SK-N-SH (cell line): Measurements from ENCODE around the gene TSPAN11.

Experiments used
- EZH2phosphoT487 ChIP-seq: fragments of 200-600 bp; sonication (generic); IDR thresholded peaks from 2 replicates; pipeline ENCODE4 v1.6.1; 2017; ENCODE audit warnings: low read depth, mixed run types, mild to moderate bottlenecking, antibody characterized with exemption, moderate library complexity, borderline replicate concordance
- GABPA ChIP-seq: IDR thresholded peaks from 2 replicates; pipeline ENCODE4 v1.4.0; 2012; ENCODE audit warnings: low read depth, mild to moderate bottlenecking
- MXI1 ChIP-seq: IDR thresholded peaks from 2 replicates; pipeline ENCODE4 v1.6.1; 2012; ENCODE audit warnings: mild to moderate bottlenecking, low read depth, low read length, improper control_type of control experiment
- RAD21 ChIP-seq: IDR thresholded peaks from 2 replicates; pipeline ENCODE4 v1.6.1; 2012; ENCODE audit warnings: mild to moderate bottlenecking, low read length
- RFX5 ChIP-seq: IDR thresholded peaks from 2 replicates; pipeline ENCODE4 v1.6.1; 2012; ENCODE audit warnings: mild to moderate bottlenecking, improper control_type of control experiment, low read length
- TAF1 ChIP-seq: IDR thresholded peaks from 2 replicates; pipeline ENCODE4 v1.6.1; 2012; ENCODE audit warnings: low read depth, mild to moderate bottlenecking, low read length, moderate library complexity, borderline replicate concordance
- TF ChIP-seq, protein P1 (sequence below): fragments of 200-600 bp; sonication (generic); IDR thresholded peaks from 2 replicates; pipeline ENCODE4 v1.6.1; 2017; ENCODE audit warnings: antibody characterized with exemption, mild to moderate bottlenecking, moderate library complexity
- TF ChIP-seq, protein P2 (sequence below): IDR thresholded peaks from 2 replicates; pipeline ENCODE4 v1.4.0; 2012; ENCODE audit warnings: low read depth, borderline replicate concordance
- TF ChIP-seq, protein P3 (sequence below): IDR thresholded peaks from 2 replicates; pipeline ENCODE4 v1.4.0; 2012; ENCODE audit warnings: low read depth, borderline replicate concordance

DNA sequence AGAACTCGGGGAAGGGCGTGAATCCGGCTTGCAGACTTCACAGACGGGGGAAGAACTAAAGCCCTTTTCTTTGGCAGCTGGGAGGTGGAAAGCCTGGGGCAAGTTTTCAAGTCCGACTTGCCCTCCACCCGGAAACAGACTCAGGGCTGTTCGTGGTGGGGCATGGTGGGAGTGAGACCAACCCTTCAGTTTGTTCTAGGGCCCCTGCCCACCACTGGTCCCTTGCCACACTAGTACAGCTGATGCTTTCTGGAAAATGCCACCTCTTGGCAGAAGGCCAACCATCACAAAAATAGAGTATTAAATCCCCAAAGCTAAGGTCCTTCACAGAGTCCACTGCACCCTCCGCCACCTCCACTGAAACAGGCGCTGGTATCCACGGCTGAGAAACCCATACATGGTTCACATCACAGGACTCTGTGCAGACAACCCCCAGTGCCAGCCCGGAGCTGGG lies 96.8 kb downstream of the TSPAN11 start:
- TF ChIP-seq, protein P1, sequence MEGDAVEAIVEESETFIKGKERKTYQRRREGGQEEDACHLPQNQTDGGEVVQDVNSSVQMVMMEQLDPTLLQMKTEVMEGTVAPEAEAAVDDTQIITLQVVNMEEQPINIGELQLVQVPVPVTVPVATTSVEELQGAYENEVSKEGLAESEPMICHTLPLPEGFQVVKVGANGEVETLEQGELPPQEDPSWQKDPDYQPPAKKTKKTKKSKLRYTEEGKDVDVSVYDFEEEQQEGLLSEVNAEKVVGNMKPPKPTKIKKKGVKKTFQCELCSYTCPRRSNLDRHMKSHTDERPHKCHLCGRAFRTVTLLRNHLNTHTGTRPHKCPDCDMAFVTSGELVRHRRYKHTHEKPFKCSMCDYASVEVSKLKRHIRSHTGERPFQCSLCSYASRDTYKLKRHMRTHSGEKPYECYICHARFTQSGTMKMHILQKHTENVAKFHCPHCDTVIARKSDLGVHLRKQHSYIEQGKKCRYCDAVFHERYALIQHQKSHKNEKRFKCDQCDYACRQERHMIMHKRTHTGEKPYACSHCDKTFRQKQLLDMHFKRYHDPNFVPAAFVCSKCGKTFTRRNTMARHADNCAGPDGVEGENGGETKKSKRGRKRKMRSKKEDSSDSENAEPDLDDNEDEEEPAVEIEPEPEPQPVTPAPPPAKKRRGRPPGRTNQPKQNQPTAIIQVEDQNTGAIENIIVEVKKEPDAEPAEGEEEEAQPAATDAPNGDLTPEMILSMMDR, result no peak
- TF ChIP-seq RAD21 (no peak), EZH2phosphoT487 (no peak), TAF1 (no peak), MXI1 (no peak), GABPA (no peak), RFX5 (no peak)
- TF ChIP-seq, protein P2, sequence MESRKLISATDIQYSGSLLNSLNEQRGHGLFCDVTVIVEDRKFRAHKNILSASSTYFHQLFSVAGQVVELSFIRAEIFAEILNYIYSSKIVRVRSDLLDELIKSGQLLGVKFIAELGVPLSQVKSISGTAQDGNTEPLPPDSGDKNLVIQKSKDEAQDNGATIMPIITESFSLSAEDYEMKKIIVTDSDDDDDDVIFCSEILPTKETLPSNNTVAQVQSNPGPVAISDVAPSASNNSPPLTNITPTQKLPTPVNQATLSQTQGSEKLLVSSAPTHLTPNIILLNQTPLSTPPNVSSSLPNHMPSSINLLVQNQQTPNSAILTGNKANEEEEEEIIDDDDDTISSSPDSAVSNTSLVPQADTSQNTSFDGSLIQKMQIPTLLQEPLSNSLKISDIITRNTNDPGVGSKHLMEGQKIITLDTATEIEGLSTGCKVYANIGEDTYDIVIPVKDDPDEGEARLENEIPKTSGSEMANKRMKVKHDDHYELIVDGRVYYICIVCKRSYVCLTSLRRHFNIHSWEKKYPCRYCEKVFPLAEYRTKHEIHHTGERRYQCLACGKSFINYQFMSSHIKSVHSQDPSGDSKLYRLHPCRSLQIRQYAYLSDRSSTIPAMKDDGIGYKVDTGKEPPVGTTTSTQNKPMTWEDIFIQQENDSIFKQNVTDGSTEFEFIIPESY, result no peak
- TF ChIP-seq, protein P3, sequence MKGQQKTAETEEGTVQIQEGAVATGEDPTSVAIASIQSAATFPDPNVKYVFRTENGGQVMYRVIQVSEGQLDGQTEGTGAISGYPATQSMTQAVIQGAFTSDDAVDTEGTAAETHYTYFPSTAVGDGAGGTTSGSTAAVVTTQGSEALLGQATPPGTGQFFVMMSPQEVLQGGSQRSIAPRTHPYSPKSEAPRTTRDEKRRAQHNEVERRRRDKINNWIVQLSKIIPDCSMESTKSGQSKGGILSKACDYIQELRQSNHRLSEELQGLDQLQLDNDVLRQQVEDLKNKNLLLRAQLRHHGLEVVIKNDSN, result no peak
